Type B pancreatic cell (in vitro differentiated cells): ENCODE results near the gene KCNAB1. TPM values are rescaled to one million over a fixed set of nuclear protein-coding genes. Genes with fewer than 3 reads are reported as not detected.
"Not testable (repeated sequence)": the region's sequence is repeated elsewhere in the genome, so short reads cannot be mapped to it uniquely, and the experiment has no call there.

Source experiments
- DNase-seq: peaks from one replicate; pipeline ENCODE4 v3.0.0; 2021; ENCODE audit warnings: mixed read lengths; ENCODE audit not compliant: unreplicated experiment; ENCODE audit errors: extremely low spot score
- H3K27ac Mint-ChIP-seq: 2 replicates; pipeline ENCODE4 v1.8.0; 2021; ENCODE audit warnings: mild to moderate bottlenecking, mixed read lengths
- H3K27me3 Mint-ChIP-seq: 2 replicates; pipeline ENCODE4 v1.8.0; 2021; ENCODE audit warnings: mixed read lengths
- H3K36me3 Mint-ChIP-seq: 2 replicates; pipeline ENCODE4 v1.8.0; 2021; ENCODE audit warnings: mixed read lengths
- H3K4me1 Mint-ChIP-seq: one replicate; pipeline ENCODE4 v1.8.0; 2021; ENCODE audit warnings: mixed read lengths; ENCODE audit not compliant: unreplicated experiment
- H3K4me3 Mint-ChIP-seq: 2 replicates; pipeline ENCODE4 v1.8.0; 2021; ENCODE audit warnings: mild to moderate bottlenecking, mixed read lengths
- H3K9me3 Mint-ChIP-seq: 2 replicates; pipeline ENCODE4 v1.8.0; 2021; ENCODE audit warnings: mixed read lengths
- CTCF ChIP-seq: fragments of 200-600 bp; sonication (generic); conservative IDR thresholded peaks from 2 replicates; pipeline ENCODE4 v1.5.0; 2021; ENCODE audit warnings: antibody characterized with exemption, mild to moderate bottlenecking
- total RNA-seq: library from RNA; stranded (reverse); gene quantifications from 2 replicates; pipeline ENCODE4 v1.2.1, GENCODE V29; 2021; ENCODE audit warnings: low replicate concordance

The KCNAB1 gene
- total RNA-seq, 1 donor from 2014 or later = 6.1 TPM

DNA sequence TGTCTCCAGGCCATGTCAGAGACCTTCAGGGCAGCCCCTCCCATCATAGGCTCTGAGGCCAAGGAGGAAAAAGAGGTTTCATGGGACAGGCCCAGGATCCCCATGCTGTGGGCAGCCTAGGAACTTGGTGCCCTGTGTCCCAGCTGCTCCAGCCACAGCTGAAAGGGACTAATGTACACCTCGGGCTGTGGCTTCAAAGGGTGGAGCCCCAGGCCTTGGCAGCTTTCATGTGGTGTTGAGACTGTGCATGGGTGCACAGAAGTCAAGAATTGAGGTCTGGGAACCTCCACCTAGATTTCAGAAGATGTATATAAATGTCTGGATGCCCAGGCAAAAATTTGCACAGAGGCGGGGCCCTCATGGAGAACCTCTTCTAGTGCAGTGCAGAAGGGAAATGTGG lies 441.2 kb downstream of the KCNAB1 start:
- Mint-ChIP-seq H3K4me3 (no peak overlapping the region), H3K4me1 (no peaks in the 10 kb centered on the region), H3K27me3 (peaks cover 5% of the 10 kb centered on the region), H3K27ac (no peak overlapping the region), H3K36me3 (no peaks in the 10 kb centered on the region), H3K9me3 (no peaks in the 10 kb centered on the region)
- no peak for TF ChIP-seq CTCF
- no peak for DNase-seq

DNA sequence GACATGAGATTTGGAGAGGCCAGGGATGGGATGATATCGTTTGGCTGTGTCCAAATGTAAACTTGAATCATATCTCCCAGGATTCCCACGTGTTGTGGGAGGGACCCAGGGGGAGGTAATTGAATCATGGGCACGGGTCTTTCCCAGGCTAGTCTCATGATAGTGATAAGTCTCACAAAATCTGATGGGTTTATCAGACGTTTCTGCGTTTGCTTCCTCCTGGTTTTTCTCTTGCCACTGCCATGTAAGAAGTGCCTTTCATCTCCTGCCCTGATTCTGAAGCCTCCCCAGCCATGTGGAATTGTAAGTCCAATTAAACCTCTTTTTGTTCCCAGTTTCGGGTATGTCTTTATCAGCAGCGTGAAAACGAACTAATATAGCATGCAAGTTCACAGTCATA lies 442.1 kb downstream of the KCNAB1 start:
- not testable (repeated sequence) for H3K27ac Mint-ChIP-seq, H3K36me3 Mint-ChIP-seq, H3K9me3 Mint-ChIP-seq, H3K4me3 Mint-ChIP-seq, H3K4me1 Mint-ChIP-seq, DNase-seq, H3K27me3 Mint-ChIP-seq

DNA sequence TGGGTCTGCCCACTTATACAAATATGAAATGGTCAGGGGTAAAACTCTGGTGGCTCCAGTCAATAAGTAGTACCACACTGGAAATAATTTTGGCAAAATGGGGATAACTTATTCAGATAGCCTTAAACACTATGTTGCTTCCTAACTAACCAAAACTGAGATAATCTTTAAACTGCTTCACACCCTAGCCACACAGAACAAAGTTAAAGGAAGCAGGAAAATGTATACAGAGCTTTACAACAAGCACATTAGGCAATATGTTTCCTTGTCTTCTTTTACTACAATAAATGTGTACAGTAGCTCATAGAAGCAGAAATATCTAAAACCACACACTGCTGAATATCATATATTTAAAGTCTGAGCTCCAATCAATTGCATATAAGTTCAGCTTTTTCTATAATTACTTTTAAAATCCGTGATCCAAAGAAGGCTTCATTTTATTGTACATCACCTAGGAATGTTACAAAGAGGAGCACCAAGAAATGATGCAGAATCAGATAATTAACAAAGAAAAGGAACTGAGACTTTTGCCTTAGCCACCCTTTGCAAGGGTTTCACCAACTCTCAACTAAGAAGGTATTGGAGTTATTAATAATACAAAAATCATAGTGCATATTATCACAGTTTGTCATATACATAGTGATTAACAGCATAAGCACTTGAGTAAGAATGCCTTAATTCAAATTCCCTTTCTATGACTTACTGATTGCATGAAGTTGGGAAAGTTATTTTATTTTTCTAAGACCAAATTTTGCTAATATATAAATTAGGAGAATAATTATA lies 443.7 kb downstream of the KCNAB1 start:
- TF ChIP-seq CTCF = no peak
- Mint-ChIP-seq H3K27ac (no peak overlapping the region), H3K36me3 (no peaks in the 10 kb centered on the region), H3K27me3 (peaks cover 5% of the 10 kb centered on the region), H3K9me3 (no peaks in the 10 kb centered on the region), H3K4me1 (no peaks in the 10 kb centered on the region), H3K4me3 (no peak overlapping the region)
- DNase-seq = no peak

DNA sequence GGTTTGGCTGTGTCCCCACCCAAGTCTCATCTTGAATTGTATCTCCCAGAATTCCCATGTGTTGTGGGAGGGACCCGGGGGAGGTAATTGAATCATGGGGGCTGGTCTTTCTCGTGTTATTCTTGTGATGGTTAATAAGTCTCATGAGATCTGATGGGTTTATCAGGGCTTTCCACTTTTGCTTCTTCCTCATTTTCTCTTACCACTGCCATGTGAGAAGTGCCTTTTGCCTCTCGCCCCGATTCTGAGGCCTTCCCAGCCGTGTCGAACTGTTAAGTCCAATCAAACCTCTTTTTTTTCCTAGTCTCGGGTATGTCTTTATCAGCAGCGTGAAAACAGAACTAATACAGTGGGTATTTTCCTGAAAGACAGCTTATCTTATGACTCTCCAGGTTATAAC lies 448.6 kb downstream of the KCNAB1 start:
- H3K27me3 Mint-ChIP-seq, H3K4me3 Mint-ChIP-seq, H3K36me3 Mint-ChIP-seq, H3K27ac Mint-ChIP-seq, DNase-seq, H3K9me3 Mint-ChIP-seq, H3K4me1 Mint-ChIP-seq: not testable (repeated sequence)

- H3K9me3 Mint-ChIP-seq, DNase-seq, H3K27ac Mint-ChIP-seq, H3K4me1 Mint-ChIP-seq, H3K36me3 Mint-ChIP-seq, H3K4me3 Mint-ChIP-seq, H3K27me3 Mint-ChIP-seq: not testable (repeated sequence)
Observed at GRCh38 chr3:156569881-156570280, 449.5 kb downstream of the KCNAB1 start.

GRCh38 chr3:156575641-156576040 lies 455.3 kb downstream of the KCNAB1 start:
- no peak overlapping the region for H3K4me3 Mint-ChIP-seq
- no peak overlapping the region for H3K27ac Mint-ChIP-seq
- H3K9me3 Mint-ChIP-seq = no peaks in the 10 kb centered on the region
- no peaks in the 10 kb centered on the region for H3K4me1 Mint-ChIP-seq
- DNase-seq = no peak
- H3K36me3 Mint-ChIP-seq = no peaks in the 10 kb centered on the region
- peaks cover 4% of the 10 kb centered on the region for H3K27me3 Mint-ChIP-seq
- no peak for TF ChIP-seq CTCF

- Mint-ChIP-seq H3K27me3 (peaks cover 4% of the 10 kb centered on the region), H3K4me3 (no peak overlapping the region), H3K4me1 (no peaks in the 10 kb centered on the region), H3K27ac (no peak overlapping the region), H3K36me3 (no peaks in the 10 kb centered on the region), H3K9me3 (no peaks in the 10 kb centered on the region)
- no peak for DNase-seq
- no peak for TF ChIP-seq CTCF
Observed at GRCh38 chr3:156576051-156576450, 455.7 kb downstream of the KCNAB1 start.
